Stimulated activated CD4-positive, alpha-beta T cell treated with anti-CD3 and anti-CD28 coated beads, Interleukin-2, amount 100 ng/mL, for 4 hours (primary cell): ENCODE data around the gene CLIP3.

Experiments
- DNase-seq: peaks from one replicate; pipeline ENCODE4 v3.0.0-alpha.2; 2020; ENCODE audit warnings: low read depth

Gene CLIP3

GRCh38 chr19:35977446-35978222 lies 55.0 kb downstream of the CLIP3 start:
- no peak for DNase-seq

GRCh38 chr19:35975608-35976214 lies 57.0 kb downstream of the CLIP3 start:
- DNase-seq: no peak

GRCh38 chr19:35973487-35973886 lies 59.2 kb downstream of the CLIP3 start:
- DNase-seq: no peak

DNA sequence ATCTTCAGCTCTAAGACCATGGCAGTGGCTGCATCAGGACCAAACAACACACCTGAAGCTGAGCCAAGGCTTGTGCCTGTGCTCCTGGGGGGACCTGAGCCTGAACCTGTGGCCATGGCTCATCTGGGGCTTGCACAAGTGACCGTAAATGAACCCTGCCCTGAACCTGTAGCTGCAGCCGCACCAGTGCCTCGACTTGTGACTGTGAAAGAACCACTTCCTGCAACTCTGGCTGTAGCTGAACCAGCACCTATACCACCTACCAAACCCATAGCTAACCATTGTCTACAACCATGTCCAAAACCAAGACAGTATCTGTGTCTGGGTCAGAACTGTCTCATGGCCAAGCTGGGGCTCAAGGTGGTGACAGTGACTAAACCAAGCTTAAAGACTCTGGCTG lies 65.9 kb downstream of the CLIP3 start:
- no peak for DNase-seq
